NCI-H82 treated with DMSO at 0.1 percent for 48 hours (cell line): ENCODE results near the gene JARID2.
"Not testable (repeated sequence)": the region's sequence is repeated elsewhere in the genome, so short reads cannot be mapped to it uniquely, and the experiment has no call there.

Experiments
- DNase-seq: peaks from one replicate; lab custom pipeline; 2025; ENCODE audit not compliant: unreplicated experiment; lab: John Stamatoyannopoulos, UW

Gene JARID2

DNA sequence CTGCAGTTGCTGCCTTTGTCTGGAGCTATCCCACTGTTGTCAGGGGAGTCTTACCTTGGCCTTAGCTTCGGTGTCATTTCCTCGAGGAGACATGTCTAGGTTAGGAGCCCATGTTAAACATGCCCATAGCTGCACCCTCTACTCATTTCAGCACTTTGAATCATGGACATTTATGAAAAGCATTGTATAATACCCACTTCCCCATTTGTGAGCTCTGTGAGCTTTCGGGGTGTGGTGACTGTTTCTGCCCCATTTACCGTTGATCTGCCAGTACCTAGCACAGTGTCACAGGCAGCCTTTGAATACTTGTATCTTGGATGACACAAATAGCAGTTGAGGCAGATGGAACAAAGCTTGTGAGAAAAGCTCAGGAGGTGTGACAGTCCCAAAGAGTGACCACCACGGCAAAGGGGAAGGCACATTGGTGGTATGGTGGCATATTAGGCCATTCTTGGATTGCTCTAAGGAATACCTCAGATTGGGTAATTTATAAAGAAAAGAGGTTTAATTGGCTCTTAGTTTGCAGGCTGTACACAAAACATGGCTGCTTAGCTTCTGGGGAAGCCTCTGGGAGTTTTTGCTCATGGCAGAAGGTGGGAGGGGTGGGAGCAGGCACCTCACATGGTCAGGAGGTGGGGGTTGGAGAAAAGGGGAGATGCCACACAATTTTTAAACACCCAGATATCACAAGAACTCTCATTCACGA is 42.0 kb downstream of the JARID2 start:
- DNase-seq: no peak

DNA sequence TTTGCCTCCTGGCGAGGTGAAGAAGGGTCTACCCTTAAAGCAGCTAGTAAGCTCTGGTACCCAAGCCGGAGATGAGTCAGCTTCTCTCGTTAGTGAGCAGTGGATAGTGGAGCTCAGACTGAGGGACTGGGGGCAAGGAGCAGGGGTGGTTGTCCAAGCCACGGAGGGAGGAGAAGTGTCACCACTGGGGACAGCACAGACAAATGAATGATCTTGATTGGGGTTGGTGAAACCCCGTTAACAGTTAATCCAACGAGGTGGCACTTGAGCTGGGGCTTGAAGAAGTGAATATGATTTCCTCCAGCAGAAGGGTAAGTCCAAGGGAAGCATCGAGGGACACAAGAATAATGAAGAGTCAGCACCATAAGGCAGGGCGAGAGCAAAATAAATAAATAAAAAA is 43.0 kb downstream of the JARID2 start:
- no peak for DNase-seq

DNA sequence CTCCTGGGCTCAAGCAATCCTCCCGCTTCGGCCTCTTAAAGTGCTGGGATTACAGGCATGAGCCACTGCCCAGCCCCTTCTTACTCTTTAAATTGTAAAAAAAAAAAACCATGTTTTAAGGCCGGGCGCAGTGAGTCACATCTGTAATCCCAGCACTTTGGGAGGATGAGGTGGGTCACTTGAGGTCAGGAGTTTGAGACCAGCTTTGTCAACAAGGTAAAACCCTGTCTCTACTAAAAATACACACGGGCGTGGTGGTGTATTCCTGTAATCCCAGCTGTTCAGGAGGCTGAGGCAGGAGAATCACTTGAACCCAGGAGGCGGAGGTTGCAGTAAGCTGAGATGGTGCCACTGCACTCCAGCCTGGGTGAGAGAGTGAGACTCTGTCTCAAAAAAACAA is 43.6 kb downstream of the JARID2 start:
- not testable (repeated sequence) for DNase-seq

DNA sequence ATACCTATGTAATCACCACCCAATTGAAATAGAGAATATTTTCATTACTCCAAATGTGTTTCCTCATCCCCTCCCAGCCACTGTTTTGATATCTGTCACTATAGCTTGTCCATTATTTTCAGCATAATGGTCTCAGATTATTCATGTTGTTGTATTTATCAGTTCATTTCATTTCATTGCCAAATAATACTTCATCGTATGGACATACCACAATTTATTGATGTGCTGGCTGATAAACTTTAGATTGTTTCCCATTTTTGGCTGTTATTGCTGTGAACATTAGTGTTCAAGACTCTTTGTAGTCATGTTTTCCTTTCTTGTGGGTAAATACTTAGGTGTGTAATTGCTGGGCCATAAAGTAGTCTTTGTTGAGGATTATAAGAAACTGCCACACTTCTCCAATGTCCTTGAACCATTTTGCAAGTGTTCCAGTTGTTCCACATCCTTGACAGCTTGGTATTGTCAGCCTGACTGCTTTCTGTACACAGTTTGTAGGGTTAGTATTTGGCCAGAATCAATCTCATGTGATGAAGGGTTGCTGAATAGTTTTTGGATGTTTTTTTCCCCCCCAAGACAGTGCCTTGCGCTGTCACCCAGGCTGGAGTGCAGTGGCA is 44.3 kb downstream of the JARID2 start:
- no peak for DNase-seq

DNA sequence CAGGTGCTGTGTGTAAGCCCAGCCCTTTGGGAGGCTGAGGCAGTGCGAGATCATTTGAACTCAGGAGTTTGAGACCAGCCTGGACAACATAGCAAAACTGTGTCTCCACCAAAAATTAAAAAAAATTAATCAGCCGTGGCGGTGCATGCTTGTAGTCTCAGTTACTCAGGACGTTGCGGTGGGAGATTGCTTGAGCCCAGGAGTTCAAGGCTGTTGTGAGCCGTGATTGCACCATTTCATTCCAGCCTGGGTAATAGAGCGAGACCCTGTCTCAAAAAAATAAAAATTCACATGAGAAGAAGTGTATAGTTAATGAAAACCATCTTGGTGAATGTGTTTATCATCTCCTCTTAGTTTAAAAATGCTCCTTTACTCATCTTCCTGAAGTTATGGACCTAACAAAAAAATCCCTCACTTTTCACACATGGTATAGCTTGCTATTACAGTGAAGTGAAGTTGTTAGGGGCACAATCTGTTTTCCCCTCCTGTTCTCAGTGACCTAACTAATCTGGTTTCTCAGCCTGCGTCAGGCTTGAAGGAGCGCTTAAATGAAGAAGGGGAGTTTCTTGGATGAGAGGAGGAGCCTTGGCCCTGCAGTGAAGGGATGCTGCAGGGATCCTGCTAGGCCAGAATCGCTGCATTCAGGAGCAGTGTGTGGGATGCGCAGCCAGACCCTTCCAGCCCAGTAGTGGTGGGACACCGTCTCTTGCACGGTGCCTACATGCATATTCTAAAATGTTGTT is 45.3 kb downstream of the JARID2 start:
- DNase-seq: peak; percentile 35

DNA sequence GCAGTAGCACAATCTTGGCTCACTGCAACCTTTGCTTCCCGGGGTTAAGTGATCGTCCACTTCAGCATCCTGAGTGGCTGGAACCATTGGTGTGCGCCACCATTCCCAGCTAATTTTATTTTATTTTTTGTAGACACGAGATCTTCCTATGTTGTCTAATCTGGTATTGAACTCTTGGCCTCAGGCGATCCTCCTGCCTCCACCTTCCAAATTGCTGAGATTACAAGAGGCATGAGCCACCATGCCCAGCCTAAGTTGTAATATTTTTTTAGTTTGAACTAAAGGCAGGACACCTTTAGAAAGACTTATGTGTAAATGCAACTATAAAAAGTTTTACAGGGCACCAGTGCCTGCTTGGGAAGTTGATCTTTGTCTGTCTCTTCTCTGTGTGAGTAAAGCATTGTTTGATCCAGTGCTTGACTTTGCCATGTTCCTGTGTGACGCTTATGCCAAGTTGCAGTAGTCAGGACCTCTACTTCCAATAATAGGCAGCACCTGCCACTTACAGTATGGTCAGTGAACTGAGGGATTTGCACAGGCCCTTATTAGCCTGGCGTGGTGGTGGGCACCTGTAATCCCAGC is 46.9 kb downstream of the JARID2 start:
- DNase-seq: no peak

DNA sequence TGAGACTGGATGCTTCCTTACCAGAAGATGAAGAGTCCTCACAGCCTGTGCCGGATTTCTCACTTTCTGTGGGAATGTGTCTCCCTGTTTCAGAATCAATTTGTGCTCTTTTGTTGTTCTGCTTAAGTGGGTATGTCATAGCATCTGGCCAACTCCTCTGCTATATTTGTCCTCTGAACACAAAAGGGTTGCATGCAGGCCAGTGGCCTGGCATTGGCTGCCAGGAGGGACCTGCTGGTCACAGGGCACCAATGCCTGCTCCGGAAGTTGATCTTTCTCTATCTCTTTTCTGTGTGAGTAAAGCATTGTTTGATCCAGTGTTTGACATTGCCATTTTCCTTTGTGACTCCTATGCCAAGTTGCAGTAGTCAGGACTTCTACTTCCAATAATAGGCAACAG is 47.8 kb downstream of the JARID2 start:
- no peak for DNase-seq

DNA sequence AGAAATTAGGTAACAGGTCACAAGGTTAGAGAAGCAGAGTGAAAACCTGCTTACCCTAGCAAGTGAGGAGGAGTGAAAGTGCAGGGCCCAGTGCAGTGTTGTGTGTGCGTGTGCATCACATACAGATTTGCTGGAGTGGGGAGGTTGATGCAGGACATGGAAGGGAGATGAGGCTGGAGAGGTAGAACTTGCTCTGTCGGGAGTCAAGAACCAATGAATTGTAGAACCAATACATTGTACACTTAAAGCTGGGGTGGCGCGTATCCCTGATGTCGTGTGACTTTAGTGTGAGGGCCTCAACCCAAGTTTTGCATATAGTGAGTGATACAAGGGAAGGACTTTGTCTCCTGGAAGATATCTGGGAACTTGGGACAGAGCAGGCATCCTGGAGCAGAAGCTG is 48.6 kb downstream of the JARID2 start:
- no peak for DNase-seq

DNA sequence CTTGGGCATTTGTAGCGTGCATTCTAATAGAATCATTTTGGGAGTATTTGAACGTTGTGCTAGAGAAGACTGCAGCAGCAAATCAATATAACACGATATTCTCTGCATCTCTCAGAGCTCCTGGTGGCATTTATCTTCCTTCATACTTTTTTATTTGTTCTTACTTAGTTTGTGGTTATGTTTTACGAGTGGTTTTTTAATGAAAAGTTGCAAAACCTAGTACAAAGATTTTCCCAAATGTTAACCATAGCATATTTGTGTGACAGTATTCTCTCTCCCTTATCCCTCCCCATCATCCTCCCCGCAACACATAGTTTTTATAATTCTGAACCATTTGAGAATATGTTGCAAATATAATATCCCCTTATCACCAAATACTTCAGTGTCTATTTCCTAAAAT is 50.4 kb downstream of the JARID2 start:
- no peak for DNase-seq

DNA sequence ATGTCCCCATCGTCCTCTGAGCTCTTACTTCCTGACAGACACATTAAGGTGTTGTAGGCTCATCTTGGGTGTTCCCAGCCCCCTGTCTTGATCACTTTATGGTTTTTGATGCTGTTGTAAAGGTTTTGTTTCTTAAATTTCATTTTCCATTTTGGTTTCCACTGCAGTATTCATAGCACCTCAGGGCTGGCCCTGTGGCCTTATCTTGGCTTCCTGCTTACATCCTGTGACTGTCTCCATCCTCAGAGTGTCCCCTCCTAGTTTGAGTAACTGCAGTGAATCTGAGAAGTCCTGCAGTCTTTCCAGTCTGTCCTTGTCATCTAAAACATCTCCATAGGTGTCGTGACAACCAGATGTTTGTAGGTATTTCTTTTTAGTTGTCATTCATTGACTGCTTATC is 50.9 kb downstream of the JARID2 start:
- DNase-seq: no peak

DNA sequence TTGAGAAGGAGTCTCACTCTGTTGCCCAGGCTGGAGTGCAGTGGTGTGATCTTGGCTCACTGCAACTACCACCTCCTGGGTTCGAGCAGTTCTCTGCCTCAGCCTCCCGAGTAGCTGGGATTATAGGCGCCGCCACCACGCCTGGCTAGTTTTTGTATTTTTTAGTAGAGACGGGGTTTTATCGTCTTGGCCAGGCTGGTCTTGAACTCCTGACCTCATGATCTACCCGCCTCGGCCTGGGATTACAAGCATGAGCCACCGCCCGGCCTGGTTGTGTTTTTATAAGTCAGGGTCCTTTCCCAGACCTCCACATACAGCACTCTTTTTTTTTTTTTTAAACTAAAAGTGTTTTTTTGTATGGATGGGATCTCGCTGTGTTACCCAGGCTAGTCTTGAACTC is 51.3 kb downstream of the JARID2 start:
- DNase-seq: not testable (repeated sequence)

DNA sequence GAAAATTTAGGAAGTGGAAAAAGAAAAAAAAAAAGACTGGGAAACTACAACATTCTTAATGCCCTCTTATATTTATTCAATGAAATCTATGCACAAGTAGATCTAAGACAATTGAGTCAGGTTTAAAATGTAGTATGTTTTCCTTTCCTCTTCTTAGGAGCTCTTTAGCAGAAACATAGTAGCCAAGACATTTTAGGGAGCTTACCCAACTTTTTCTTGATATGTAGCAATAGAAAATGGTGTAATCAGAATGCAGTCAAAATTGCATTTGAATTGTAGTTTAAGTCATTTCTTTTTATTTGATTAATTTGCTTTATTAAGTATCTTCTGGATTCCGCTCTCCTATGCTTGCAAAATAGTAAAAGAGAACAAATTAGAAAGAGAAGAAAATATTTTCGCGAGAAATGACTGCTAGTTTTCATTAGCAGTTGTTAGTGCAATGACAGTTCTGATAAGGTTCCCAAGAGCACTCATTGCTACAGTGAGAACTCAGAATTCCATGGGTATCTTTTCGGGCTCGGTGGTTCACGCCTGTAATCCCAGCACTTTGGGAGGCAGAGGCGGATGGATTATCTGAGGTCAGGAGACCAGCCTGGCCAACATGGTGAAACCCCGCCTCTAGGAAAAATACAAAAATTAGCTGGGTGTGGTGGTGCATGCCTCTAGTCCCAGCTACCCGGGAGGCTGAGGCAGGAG is 52.2 kb downstream of the JARID2 start:
- no peak for DNase-seq

DNA sequence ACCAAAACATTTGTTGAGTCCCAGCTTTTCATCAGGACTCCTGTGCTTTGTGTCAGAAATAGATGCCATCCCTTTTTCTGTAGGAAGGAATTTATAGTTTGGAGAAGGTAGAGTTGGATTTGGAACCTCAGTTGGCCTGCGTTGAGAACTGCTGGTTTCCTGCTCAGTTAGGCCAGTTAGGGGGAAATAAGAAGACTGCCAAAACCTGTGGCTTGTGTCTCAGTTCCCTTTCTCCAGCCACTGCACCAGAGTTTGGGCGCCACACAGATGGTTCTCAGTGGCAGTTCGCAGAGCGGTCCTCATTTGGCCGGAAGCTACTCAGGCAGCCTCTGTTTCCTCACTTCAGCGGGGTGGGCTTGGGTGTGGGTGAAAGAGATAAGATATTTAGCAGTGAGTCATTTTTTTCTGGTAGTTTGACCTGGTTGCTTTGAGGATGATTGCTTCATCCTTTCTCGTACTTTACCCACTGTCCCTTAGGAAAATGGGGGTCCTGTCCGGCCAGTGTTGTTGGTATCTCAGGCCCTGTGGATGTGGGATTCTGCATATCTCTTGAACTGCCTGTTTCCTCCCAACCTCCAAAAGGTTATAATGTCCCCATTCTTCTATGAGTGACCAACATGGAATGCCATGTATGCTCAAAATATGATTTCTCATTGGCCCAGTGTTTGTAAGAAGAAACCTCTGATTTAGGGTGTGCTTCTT is 53.7 kb downstream of the JARID2 start:
- DNase-seq: no peak

DNA sequence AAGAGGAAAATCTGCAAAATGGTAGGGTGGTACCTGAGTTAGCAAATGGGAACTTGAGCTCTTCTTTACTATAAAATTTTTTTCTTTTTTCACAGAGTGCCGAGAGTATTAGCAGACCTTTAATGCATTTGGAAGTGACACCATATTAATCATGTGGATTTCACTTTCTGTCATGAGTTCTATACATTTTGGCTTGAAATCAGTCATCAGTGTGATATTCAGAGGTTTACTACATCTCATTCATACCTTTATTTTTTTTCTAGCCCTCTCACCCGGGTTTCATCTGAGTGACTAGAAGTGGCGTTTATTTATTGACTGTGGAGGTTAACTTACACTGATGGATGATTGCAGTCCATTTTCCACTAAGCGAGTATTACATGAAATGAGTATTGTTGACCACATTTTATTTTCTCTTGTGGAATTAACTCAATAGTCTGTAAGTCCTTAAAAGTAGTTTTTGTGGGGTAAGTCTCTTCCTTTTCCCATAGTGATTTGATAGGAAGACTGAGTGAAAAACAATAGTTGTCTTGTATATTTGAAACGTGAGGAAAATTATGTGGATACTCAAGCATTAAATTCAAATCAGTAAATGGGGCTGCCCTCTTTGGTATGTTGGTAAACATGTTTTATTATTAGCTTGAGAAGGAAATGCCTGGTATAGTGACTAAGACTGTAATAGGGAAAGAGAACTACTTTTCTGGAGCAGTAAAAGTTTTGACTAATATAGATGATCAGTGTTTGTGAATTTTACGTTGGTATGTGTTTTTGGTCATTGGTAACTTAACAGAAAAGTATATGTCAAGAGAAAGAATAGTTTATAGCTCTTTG is 55.5 kb downstream of the JARID2 start:
- no peak for DNase-seq

DNA sequence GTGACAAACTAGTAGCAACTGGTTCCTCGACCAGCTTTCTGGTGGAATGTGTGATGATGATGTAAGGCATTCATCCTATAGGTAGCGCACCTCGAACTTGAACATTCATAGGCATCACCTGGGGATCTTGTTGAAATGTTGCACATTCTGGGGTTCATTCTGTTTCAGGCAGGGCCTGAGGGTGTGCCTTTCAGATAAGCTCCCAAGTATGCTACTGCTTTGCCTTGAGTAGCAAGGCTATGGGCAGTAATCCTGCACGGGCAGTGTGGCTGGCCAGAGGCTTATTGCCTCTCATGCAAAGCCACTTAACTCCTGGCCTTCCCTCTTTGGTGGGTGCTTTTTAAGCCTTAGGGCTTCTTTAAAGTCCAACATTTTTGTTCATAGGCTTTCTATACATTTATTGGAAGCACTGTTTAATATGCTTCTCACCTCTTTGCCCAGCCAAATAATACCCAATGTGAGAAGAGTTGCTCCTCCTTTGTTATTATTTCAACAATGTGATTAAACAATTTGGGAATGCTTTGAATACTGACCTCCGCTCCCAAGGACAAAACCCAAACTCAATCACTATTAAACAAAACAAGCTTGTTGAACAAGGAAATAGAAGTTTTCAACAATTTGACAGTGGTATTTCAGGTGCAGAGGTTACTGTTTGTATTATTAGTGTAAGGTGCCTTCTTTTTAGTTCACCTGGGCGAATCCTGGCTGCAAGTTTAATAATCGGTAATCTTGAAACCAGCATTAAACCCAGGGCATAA is 57.5 kb downstream of the JARID2 start:
- no peak for DNase-seq

DNA sequence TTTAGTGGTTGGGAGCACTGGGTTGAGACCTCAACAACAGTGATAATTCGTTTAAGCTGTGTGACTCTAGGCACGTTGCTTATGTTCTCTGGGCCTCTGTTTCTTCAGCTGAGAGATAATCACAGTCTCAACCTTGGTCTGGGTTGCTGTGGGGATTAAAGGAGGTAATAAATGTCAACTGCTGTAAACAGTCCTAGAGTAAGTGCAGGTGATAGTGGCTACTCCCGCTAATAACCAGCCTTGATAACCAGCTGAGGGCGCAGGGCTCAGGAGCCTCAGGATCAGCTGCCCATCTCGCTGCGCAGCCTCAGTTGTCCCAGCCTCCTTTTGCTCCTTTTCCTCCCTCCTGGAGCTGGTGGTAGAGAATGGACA is 58.0 kb downstream of the JARID2 start:
- peak; percentile 55 for DNase-seq

DNA sequence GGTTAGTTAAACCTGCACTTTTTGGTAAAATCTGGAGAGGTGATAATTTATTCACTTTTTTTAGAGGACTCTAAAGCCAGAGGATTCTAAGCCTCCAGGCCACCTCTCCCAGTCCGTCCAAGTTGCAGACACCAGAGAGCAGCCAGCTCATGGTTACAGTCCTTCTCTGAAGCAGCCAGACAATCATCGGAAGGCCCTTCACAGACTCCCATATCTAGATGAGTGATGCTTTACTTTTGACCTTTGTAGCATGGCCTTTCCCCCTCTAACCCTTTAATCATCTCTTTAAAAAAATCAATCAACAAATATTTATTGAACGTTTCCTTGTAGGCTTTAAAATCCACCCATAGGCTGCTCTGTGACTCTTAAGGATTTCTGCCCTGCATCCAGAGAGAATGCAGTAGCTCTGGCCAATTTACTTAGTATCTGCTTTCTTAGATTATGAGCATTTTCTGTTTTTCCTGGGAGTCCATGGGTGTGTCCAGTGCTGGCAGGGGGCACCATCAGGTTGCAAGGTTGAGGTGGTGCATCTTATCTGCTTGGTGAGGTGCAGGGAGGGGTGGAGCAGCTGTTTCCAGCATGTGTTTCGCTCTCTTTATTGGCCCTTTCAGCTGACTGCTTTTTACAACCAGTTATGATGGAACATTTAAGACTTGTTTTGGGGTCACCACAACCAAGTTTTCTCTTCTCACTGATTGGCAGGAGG is 58.6 kb downstream of the JARID2 start:
- DNase-seq: no peak

DNA sequence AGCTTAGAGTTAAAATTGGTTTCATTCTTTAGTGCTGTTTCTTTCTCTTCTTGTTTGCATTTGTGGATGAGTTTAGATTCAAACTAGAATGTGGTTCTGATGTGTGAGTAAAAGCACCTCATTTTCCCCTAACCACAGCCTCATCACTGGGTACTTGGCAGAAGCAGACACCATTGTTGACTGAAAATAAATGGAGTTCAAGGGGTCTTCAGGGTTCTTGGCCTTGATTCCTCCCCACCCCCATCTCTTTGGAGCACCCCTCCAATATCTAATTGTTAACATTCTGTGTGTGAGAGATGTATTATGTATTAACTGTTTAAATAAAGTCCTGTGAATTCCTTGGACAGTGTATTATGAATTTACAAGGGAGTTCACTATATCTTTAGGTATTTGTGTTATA is 59.6 kb downstream of the JARID2 start:
- DNase-seq: no peak

DNA sequence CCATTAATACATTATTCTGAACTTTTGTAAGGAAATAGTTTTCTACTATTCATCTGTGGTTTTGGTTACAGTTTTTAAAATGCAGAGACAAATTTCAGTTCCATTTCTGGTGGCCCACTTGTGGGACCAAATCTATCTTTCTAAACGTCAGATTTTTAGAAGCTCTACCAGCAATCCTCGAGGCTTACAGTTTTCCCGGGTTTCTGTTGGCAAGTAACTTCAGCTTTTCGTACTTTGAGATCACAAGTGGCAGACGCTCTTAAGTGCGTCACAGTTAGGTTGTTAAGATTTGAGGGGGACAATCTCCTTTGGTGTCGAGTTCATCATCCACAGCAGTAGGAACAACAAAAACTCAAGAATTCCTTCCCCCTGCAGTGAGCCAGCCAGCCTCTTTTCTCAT is 60.0 kb downstream of the JARID2 start:
- DNase-seq: no peak
